ENCODE data around the gene NACC1. TPM values are rescaled to one million over a fixed set of nuclear protein-coding genes. Genes with fewer than 3 reads are reported as not detected.

NACC1 gene
- total and polyA plus RNA-seq, 2 of the 8 experiments (the other 6 are each of a cell fraction or from before 2014, with no cell fraction given) = 234 to 301 TPM

- no peak for TF ChIP-seq POLR2AphosphoS5 (IDR thresholded peaks at IDR 0.05; ENCODE audit: low read depth, low read length)
Measured at GRCh38 chr19:13090511-13091231, 27.4 kb upstream of the NACC1 start (continued).

All from H1 (cell line).